ENCODE results near the gene ZSWIM4.

DNA sequence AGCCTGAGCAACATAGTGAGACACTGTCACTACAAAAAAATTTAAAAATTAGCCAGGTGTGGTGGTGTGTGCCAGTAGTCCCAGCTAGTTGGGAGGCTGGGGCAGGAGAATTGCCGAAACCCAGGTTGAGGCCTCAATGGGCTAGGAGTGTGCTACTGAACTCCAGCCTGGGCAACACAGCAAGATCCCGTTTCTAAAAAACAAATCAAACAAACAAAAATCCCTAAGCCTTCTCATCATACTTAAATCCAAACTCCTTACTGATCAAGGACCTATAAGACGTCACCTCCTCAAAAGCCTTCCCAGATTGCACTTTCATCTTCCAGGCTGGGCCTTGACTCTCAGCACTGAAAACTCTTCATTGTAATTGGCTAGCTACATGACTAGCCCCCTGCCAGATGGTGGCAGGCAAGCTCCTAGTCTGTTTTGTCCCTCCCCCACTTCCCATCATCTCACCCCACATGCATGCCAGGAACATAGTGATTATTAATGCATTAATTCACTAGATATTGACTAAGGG lies 64.2 kb downstream of the ZSWIM4 start:
- TF ChIP-seq, protein P1, sequence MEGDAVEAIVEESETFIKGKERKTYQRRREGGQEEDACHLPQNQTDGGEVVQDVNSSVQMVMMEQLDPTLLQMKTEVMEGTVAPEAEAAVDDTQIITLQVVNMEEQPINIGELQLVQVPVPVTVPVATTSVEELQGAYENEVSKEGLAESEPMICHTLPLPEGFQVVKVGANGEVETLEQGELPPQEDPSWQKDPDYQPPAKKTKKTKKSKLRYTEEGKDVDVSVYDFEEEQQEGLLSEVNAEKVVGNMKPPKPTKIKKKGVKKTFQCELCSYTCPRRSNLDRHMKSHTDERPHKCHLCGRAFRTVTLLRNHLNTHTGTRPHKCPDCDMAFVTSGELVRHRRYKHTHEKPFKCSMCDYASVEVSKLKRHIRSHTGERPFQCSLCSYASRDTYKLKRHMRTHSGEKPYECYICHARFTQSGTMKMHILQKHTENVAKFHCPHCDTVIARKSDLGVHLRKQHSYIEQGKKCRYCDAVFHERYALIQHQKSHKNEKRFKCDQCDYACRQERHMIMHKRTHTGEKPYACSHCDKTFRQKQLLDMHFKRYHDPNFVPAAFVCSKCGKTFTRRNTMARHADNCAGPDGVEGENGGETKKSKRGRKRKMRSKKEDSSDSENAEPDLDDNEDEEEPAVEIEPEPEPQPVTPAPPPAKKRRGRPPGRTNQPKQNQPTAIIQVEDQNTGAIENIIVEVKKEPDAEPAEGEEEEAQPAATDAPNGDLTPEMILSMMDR (IDR thresholded peaks at IDR 0.05) = no peak
- no peak for TF ChIP-seq POLR2A (IDR thresholded peaks at IDR 0.05)

All from right lobe of liver (tissue), 4 donors.